Left colon (tissue), 2 donors: ENCODE measurements around the gene PCARE. TPM values are rescaled to one million over a fixed set of nuclear protein-coding genes. Genes with fewer than 3 reads are reported as not detected.

Source experiments
- ATAC-seq: fragments of 200-7000 bp; cut with Tn5 transposase; one replicate; pipeline ENCODE4 v1.9.1; 2020; ENCODE audit warnings: mild to moderate bottlenecking, moderate library complexity
- DNase-seq, 2 donors: peaks; one replicate each; pipeline ENCODE4 v3.0.0-alpha.2; 2020
- intact Hi-C, 2 donors: fragments of 100-400 bp; cut with DNase I in 1 of 2; cut with micrococcal nuclease in 1 of 2; formaldehyde crosslinking; loops; one replicate each; pipeline versions ENCODE4 v1.11.2 to v1.14.0; 2022; cut with DNase I, micrococcal nuclease
- total RNA-seq, 2 donors: library from RNA; stranded (reverse); fragmentation: NEBNext Ultra II Directional; extraction: Animal tissue kit (Norgen Biotek cat#: 25700); gene quantifications; one replicate each; pipeline ENCODE4 v1.2.1, GENCODE V29; 2021
- donor health status: DM: no; HTN: no; CAD: no.
- donor health status: DM: yes; HTN: yes; CAD: no.

Gene PCARE
- total RNA-seq, 2 donors from 2014 or later = not detected

DNA sequence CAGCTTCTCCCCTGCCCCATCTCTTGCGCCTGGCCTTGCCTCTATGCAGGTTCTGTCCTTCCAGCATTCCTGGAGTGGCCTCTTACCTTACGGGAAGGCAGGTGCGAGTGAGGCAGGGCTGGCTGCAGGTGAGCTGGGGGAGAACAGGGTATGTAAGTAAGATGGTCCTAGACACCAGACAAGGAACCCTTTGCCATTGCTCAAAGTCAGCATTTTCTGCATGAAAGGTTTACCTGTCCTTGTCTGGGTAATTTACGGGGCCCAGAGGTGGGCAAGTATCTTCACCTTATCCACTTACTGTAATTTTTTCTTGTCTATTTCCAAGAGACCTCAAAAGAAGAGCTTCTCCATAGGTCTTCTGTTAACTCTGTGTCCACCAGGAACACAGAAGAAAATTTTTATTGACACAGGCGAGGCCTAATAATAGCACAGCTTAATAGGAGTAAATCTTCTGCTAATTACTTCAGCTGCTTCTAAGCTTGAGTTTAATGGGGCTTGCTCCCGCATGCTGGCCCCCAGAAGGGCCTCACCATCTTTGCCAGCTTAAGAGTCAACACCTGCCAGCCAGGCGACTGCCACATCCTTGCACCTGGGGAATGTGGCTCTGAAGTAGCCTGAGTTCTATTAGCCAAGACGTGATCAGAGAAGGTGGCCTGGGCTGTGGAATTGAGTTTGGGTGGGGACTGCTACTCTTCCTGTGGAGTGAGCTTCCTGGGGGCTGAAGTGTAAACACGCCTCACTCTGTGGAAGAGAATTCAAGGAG lies 27.1 kb downstream of the PCARE start:
- intact Hi-C loops = no loop called here
- DNase-seq = no peak
- ATAC-seq = no peak

DNA sequence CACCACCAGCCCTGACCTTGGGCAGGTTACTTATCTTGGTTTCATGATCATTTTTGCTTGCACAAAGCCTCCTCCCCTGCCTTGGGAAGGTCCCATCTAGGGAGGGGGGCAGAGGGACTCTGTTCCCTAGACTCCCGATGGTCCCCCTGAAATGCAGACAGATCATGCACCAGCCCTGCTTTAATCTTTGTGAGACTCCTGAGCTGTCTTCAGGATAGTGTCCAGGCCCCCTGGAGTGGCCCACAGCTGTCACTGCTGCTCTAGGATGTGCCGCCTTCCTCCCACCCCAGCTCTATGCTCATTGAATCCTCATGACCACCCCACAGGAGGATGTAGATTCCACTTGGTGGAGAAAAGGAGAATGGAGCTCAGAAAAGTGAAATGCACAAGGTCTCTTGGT lies 28.0 kb downstream of the PCARE start:
- intact Hi-C loops = no loop called here
- no peak for DNase-seq
- no peak for ATAC-seq

DNA sequence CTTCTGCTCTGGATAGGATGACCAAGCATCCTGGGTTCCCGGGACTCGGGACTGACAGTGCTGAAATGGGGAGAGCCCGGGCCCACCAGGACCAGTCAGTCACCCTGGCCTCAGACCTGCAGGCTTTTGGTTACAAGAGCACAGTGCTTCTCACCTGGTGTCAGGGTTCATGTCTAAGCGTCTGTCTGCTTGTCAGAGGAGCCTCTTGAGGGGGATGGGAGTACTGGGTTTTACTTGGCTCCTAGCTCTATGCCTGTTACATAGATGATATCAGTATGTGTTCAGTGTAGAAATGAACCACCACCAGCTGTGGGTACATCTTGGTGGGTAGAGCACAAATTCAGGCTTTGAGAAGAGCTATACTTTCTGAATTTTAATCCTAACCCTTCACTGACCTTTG lies 29.9 kb downstream of the PCARE start:
- ATAC-seq (no peak), DNase-seq (no peak)
- intact Hi-C loops = no loop called here

DNA sequence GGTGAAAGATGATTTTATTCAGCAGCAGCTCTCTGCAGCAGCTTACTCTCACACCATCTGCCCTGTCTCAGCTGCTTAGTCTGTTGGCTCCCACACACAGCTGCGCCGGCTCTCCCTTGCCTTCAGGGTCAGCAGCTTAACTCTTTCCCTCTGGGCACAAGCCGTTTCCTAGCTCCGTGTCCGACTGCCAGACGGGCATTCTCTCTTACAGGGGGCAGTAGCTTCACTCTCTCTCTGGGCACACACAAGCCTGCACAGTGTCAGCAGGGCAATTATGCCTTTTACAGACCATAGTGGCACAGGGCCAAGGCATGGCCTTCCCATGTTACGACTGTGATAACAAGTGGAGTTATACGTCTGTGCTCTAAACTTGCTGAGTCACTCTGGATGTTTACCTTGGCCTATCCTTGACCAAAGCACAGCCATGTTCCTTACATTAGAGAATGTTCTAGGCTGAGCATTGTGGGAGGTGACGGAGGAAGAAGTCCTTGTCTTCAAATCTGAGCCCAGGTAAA lies 31.7 kb downstream of the PCARE start:
- intact Hi-C loops = no loop called here
- no peak for ATAC-seq
- no peak for DNase-seq

DNA sequence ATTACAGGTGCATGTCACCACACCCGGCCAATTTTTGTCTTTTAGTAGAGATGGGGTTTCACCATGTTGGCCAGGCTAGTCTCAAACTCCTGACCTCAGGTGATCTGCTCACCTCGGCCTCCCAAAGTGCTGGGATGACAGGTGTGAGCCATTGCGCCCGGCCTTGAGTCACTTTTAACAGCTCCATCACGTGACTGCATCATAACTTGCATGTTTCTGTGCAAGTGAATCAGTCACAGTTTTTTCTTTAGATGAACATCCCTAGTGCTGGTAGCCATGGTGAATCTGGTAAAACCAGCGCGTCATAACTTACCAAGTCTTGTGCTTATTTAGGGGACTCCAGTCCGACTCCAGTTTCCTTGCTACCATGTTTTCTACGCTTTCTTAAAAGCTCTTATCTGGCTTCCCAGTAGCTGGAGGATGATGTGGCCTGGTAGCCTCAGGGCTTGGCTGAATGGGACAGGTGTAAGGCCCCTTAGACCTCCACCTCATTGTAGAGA lies 33.1 kb downstream of the PCARE start:
- DNase-seq (no peak), ATAC-seq (no peak)
- intact Hi-C loops = no loop called here

DNA sequence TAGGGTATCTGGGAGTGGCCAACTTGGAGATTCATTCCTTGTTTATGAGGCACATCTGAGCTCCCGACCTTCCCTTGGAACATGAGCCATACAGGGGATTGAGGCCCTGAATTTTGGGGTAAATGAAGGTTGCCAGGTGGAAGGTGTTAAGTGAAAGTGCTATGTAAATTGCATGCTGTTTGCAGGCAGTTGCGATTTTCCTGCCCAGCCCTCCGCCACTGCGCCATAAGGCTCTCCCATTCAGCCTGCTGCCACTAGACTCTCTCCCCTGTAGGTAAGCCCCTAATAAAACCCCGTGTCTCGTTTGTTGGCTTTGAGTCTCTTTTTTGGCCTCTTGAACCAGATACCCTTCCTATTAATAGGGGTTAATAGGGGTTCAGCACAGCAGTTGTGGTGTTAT lies 33.8 kb downstream of the PCARE start:
- DNase-seq (no peak), ATAC-seq (no peak)
- intact Hi-C loops = no loop called here

DNA sequence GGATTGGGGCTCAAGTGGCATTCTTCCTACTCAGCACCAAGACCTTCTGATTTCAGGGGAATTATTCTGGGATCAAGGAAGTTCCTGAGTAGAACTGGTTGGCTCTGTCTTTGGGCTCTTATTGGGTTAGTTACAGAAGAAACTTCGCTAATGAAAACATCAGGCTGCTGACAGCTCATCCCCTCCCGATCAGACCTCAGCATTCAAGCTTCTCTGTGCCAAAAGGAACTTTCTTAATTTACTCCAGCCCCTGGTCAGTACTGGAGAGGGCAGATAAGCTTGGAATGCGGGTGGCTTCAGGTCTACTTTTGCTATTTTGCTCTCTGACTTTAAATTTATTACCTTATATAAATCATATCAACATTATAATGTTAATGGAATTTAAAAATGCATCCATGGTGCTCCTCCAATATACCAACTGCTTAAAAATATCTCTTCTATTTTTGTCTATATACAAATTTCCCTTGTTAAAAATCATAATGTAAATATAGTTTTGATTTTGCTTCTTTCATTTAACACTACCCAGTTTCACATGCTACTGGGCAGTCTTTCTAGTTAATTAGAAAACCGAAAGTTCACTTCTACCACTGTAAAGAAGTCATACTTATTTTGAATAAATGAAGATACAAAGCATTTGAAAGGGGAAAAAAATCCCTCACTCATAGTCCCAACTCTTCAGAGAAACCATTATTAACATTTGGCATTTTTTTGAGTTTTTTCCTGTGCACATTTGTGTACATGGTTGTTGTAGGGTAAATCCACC lies 34.4 kb downstream of the PCARE start:
- intact Hi-C loops = no loop called here
- ATAC-seq = no peak
- no peak for DNase-seq

DNA sequence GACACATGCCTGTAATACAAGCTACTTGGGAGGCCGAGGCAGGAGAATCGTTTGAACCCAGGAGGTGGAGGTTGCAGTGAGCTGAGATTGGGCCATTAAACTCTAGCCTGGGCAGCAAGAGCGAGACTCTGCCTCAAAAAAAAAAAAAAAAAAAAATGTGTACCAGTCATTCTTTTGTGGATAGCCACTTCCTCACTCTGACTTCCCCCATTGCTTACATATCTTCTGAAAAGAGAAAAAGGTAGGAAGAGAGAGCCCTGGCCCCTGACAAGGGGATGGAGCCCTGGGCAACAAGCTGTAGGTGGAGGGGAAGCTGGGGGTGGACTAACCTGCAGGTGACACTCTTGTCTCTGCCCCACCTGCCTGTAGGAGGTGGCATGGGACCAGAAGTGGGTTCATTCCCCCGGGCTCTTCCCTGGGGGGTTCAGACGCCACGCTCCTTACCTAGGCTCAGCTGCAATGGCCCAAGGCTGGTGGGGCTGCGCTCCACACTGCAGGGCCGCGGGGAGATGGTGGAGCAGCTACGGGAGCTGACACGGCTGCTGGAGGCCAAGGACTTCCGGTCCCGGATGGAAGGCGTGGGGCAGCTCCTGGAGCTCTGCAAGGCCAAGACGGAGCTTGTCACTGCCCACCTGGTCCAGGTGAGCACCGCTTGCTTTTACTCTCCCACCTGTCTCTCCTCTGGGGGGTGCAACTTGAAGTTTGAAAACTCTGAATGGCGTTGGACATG lies 39.1 kb downstream of the PCARE start:
- intact Hi-C loops = no loop called here
- ATAC-seq = no peak
- no peak for DNase-seq

DNA sequence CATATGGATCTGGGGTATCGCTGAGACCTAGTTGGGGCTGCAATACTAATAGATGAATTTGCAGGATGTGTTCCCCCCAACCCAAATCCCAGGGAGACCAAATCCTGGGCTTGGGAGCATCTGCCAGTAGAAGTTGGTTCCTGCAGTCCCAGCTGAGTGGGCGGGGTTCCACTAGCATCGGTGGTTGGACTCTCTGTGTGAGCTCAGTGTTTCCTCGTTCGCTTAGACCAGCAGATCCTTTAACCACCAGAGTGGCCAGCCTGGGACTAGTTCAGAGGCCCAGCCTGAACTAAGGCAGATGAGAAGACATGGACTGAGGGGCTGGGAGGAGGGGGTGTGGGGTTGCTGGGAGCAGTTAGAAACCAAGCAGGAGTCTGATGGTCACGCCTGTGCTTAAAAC lies 40.7 kb downstream of the PCARE start:
- ATAC-seq = no peak

DNA sequence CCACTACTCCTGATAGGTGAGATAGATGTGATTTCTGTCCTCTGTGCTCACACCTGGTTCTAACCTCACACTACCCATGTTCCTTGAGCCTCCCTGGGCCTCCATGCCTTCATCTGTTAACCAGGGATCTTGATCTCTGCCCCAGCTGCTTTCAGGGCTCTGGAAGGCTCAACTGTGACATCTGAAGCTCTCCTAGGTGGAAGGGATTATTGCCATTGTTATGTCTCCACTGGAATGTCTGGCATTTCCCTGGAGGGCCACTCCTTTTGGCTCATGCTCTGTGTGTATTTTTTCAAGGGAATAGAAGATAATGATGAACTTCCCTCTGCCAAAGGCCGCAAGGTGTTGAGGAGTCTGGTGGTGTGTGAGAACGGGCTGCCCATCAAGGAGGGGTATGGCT lies 41.2 kb downstream of the PCARE start:
- intact Hi-C loops = no loop called here
- DNase-seq (no peak), ATAC-seq (no peak)

More for the DNA sequence above, 40.7 kb downstream of the PCARE start:
- DNase-seq = no peak
- intact Hi-C loops = no loop called here

DNA sequence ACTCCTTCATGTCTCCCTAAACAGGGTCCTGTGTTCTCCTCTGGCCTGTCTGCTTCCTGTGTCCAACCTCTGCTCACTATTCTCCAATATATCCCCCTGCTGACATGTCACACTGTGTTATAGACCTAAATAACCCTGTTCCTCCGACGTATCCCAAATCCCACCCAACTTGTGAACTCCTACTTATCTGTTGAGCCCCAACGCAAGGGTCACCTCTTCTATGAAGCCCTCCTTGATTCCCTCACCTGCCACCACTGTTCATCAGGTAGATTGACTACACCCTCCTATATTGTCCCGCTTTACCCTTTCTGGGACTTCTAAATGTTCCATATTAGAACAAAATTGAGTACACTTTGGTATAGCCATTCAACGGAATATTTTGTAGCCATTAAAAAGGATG lies 42.1 kb downstream of the PCARE start:
- ATAC-seq = no peak
- no peak for DNase-seq
- intact Hi-C loops = no loop called here

DNA sequence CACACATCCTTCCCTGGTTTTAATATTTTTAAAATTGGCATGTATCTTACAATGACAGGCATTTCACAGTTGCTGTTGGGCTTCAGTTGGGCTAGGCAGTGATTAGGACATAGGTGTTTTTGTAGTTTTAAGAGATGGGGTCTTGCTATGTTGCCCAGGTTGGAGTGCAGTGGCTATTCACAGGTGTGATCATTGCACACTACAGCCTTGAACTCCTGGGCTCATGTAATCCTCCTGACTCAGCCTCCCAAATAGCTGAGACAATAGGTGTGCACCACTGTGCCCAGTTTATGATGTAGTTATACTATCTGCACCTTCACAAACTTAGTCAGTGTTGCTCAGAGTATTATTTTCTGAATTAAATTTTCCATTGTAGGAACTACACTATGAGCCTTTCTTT lies 43.3 kb downstream of the PCARE start:
- ATAC-seq = no peak
- intact Hi-C loops = no loop called here
- no peak for DNase-seq

DNA sequence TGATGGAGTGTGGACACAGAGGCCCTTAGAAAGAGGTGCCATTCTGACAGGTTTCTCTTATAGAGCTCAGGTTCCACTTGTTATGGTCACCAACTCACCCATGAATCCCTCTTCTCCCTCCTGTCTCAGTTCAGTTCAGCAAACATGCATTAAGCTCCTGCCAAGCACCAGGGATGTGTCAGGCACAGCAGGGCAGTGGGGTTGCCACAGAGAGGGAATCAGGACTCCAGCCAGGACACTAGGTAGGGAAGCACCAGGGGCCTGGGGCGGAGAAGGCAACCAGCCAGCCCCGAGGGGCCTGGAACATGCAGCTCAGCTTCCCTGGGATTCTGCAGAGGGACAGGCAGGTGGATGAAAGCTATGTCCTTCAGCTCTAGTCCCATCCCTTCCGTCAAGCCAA lies 48.6 kb downstream of the PCARE start:
- ATAC-seq = no peak
- DNase-seq = no peak
- intact Hi-C loops = no loop called here

DNA sequence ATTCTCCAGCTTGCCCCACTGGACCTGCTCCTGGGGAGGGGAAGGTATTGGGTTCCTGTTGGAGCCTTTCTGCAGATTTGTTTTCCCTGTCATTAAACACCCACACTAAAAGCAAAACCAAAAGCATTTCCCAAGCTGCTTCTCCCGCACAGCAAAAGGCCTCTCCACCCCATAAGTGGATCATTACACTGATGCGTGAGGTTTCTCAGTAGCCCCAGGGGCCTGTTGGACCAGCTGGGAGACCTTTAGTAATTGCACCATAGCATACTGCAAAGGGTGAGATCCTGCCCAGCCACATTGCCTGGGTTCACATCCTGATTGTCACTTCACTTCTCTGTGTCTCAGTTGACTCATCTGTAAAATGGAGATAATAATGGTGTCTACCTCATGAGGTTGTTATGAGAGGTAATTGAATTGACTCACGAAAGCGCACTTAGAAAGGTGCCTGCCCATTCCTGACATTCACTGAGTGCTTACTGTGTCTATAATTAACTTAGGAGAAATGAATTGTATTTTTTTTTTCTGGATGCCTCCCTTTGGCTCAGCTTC lies 49.4 kb downstream of the PCARE start:
- no peak for DNase-seq
- intact Hi-C loops = no loop called here
- ATAC-seq = no peak

DNA sequence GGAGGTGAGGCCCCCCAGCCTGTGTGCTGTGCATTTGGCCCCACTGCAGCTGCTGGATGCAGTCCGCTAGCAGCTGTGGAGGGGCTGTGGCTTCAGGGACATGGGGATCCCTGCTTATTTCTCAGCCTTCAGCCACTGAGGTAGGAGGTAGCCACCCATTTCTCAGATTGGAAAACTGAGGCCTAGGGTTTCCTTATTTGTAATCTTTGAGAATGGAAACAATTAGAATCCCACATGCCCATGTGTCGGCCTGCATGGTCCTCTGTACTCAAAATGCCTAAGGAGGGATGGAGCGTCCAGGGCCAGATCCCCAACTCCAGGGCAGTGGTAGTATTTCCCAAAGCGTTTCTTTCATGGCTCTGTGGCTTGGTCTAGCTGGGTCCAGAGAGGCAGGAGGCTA lies 51.1 kb downstream of the PCARE start:
- DNase-seq = no peak
- intact Hi-C loops = no loop called here
- ATAC-seq = no peak

DNA sequence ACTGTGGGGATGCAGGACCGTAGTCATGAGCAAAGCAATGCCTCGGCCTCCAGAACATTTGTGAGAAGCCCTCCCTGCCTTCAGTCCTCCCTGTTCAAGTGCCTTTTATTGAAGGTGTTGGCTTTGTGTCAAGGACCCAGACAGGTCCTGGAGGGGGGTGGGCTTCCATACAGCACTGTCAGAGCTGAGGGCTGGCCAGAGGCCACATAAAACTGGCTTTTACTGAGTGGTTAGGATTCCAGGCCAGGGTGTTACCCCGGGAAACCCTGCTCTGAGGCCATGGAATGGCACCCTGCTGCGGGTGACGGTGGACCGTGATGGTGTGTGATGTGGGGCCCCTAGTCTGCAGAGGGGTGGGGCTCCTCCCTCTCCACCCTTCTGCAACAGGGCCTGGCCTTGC lies 51.6 kb downstream of the PCARE start:
- intact Hi-C loops = no loop called here
- DNase-seq (no peak), ATAC-seq (no peak)

DNA sequence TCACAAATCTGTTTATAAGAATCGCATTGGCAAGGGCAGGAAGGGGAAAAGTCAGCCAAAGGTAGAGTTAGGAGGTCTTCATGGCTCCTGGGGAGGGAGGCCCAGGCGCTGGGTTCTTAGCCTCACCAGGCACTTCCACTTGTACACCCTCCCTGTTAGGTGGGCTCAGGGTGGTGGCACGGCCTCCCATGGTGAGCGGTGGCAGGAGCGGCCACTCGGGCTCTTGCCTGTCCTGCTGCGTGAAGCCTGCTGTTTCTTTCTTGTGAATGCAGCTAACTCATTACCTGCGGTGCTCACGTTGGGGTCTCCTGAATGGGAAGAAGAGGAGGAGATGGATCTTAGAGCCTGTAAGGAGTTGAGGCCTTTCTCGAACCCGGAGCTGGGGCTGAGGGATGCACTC lies 52.4 kb downstream of the PCARE start:
- ATAC-seq (no peak), DNase-seq (no peak)
- intact Hi-C loops = no loop called here

DNA sequence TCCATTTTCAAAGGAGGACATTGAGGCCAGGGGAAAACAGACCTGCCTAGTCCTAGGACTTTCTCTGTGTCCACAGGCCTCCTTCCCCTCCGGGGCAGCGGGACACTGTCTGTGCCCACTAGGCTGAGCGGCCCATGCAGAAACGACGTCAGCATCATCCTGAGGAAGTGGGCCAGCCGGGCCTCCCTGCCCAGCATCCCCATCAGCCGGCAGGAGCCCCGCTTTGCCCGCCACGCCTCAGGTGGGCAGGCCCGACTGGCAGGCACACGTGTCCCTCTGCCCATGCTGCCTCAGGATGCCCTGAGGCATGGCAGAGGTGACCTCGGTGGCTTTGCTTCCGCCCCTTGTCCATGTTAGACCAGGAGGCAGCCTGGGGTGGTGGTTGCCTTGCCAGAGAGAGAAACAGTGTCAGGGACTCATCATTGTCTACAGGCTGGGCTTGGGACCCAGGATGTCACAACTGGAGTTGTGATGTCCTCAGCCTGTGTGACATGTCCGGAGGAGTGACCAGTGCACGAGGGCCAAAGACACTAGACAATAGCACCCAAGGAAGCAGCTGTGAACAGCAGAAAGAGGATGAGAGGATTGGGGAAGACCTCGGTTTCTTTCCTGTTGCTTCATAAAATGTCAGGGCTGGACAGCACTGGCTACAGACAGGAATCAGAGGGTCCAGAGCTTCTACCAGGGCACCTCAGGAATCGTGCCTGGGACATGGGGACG lies 56.4 kb downstream of the PCARE start:
- ATAC-seq (no peak), DNase-seq (no peak)
- intact Hi-C loops = no loop called here

DNA sequence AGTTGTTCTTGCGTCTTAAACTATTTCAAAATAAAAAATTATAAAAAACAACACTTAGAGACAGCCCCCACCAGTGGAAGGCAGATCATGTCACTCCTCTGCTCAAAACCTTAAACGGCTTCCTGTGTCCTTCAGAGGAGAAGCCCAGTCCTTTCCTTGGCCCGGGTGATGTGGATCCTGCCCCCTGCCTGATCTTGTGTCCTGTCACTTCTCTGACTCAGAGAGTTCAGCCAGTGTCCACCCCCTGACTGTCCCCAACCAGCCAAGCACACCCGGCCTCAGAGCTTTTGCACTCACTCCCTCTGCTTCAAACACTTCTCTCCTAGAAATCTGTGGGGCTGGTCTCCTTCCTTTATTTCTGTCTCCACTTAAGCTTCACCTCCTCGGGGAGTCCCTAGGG lies 57.8 kb downstream of the PCARE start:
- intact Hi-C loops = no loop called here
- no peak for ATAC-seq
- no peak for DNase-seq
